CD4-positive, alpha-beta T cell (primary cell): ENCODE measurements around the gene ZNF143. TPM values are rescaled to one million over a fixed set of nuclear protein-coding genes. Genes with fewer than 3 reads are reported as not detected.

Experiments used
- ATAC-seq: fragments of 200-7000 bp; cut with Tn5 transposase; one replicate; pipeline ENCODE4 v1.10.0; 2022; ENCODE audit warnings: mild to moderate bottlenecking; ENCODE audit not compliant: poor library complexity
- CTCF ChIA-PET: fragments of 350-600 bp; sonication (Branson Sonifier 250); formaldehyde crosslinking; loops from one replicate; lab custom pipeline; 2021; ENCODE audit warnings: antibody characterized with exemption, inconsistent platforms; lab: Charles Lee
- POLR2A ChIA-PET: fragments of 350-600 bp; sonication (Branson Sonifier 250); formaldehyde crosslinking; loops from one replicate; lab custom pipeline; 2021; ENCODE audit warnings: antibody characterized with exemption, inconsistent platforms; lab: Charles Lee
- DNase-seq, 14 experiments: peaks; one replicate each; pipeline ENCODE4 v3.0.0-alpha.2; 2013 to 2020; ENCODE audit warnings: mixed read lengths in 2 of 14
- H3K27ac ChIP-seq, 2 donors: one replicate each; pipeline versions ENCODE4 v1.5.1 to v1.7.0; 2013; ENCODE audit warnings: low read length in 2 of 2, low read depth in 1 of 2, mild to moderate bottlenecking in 1 of 2
- H3K27me3 ChIP-seq, 2 experiments: 1 replicate in 1 of 2; 2 replicates in 1 of 2; pipeline versions ENCODE4 v1.6.1 to v1.7.0; 2013; ENCODE audit warnings: low read length in 2 of 2, control low read depth in 1 of 2, mild to moderate bottlenecking in 1 of 2, moderate library complexity in 1 of 2; ENCODE audit not compliant: insufficient read depth in 2 of 2, control insufficient read depth in 1 of 2
- H3K36me3 ChIP-seq: one replicate; pipeline ENCODE4 v1.6.1; 2013; ENCODE audit warnings: low read length, control low read depth; ENCODE audit not compliant: insufficient read depth
- H3K4me1 ChIP-seq: one replicate; pipeline ENCODE4 v1.6.1; 2013; ENCODE audit warnings: low read length, control low read depth; ENCODE audit not compliant: insufficient read depth
- H3K4me3 ChIP-seq: one replicate; pipeline ENCODE4 v1.5.1; 2013; ENCODE audit warnings: mild to moderate bottlenecking, low read length, moderate library complexity
- H3K9me3 ChIP-seq, 2 experiments: 1 replicate in 1 of 2; 2 replicates in 1 of 2; pipeline versions ENCODE4 v1.6.1 to v1.7.0; 2013; ENCODE audit warnings: low read length in 2 of 2, mild to moderate bottlenecking in 2 of 2, control low read depth in 1 of 2, moderate library complexity in 1 of 2; ENCODE audit not compliant: control insufficient read depth in 1 of 2, insufficient read depth in 1 of 2
- H3K27ac Mint-ChIP-seq: one replicate; pipeline ENCODE4 v1.8.0; 2020; ENCODE audit warnings: mixed read lengths
- H3K27me3 Mint-ChIP-seq: one replicate; pipeline ENCODE4 v1.8.0; 2021; ENCODE audit warnings: mixed read lengths
- H3K36me3 Mint-ChIP-seq: one replicate; pipeline ENCODE4 v1.8.0; 2021; ENCODE audit warnings: low read depth, mixed read lengths
- H3K4me1 Mint-ChIP-seq: one replicate; pipeline ENCODE4 v1.8.0; 2021; ENCODE audit warnings: low read depth, mixed read lengths
- H3K4me3 Mint-ChIP-seq: one replicate; pipeline ENCODE4 v1.8.0; 2020; ENCODE audit warnings: mild to moderate bottlenecking, mixed read lengths
- H3K9me3 Mint-ChIP-seq: one replicate; pipeline ENCODE4 v1.8.0; 2020; ENCODE audit warnings: mixed read lengths
- intact Hi-C, 2 experiments: fragments of 100-400 bp; cut with DNase I in 1 of 2; cut with micrococcal nuclease in 1 of 2; formaldehyde crosslinking; loops; one replicate each; pipeline versions ENCODE4 v1.15.1 to v1.9.0; 2023 to 2025; cut with DNase I, micrococcal nuclease
- polyA plus RNA-seq, 2 donors: library from polyadenylated mRNA; unstranded; fragments of 120-200 nt; gene quantifications; one replicate each; pipeline ENCODE4 v1.2.1, GENCODE V29; 2013
- total RNA-seq, 174 experiments: library from RNA in 2 of 174; stranded (reverse) in 2 of 174; gene quantifications; one replicate each; pipeline ENCODE4 v1.2.3 and lab custom pipeline; 2021 to 2026
- TF ChIP-seq, protein P1 (sequence below): fragments of 200-600 bp; IDR thresholded peaks from one replicate; pipeline ENCODE4 v1.8.0; 2022; ENCODE audit warnings: antibody characterized with exemption, mild to moderate bottlenecking

The ZNF143 gene
- 10 to 100 TPM; 18.0 to 20.3 TPM for total RNA-seq
- 30.4 TPM for polyA plus RNA-seq (2013, experiment 1 of 2)
- polyA plus RNA-seq (2013, experiment 2 of 2) = 30.4 TPM
- 20.1 to 113 (median 38.4) reads per million in 172 experiments for total RNA-seq (lab: John Stamatoyannopoulos, UW)

DNA sequence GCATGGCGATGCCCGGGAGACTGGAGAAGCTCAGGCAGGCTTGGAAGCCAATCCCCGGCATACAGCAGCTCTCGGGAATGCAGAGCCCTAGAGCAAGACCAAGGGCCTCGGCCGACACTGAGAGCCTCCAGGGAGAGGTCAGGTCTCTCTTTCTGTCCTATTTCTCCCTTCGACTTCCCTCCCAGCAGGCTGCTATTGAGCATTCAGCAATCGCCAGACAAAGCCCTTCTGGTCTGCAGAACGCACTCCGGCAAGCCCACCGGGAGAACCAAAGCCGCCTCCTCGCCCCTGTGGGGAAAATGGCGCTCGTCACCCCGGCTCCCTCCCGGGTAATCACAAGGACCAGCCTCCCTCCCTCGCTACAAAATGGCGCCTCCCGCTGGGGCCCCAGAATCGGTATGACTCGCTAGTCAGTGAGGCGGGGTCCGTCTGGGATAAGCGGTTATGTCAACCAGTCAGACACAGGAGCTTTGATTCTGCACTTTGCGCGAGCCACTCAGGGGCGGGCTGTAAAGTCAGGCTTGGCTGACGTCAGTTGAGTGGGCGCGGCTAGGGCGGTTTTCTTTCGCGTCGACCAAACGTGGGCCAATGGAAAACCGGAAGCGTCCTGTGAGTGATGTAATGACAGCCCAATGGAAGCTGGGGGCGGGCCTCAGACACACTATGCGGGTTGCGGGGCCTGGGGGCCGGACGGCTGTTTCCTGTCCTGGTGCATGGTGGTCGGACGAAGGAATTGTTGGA is at the start of gene ZNF143:
ZNF143 (plus strand) TSS at position 691 of the 741 bp plus-strand sequence. CDS start 10,297 bp downstream, outside the sequence.
- H3K9me3 ChIP-seq = peaks cover 0 to 7% of the 10 kb centered on the region in 2 experiments
- H3K4me3 Mint-ChIP-seq = peak within 1 kb of the TSS; percentile 99
- ChIA-PET CTCF (interaction anchor here (0.7 to 1.9 kb wide), 4 partner anchors 46 to 147 kb away, joined by 3 to 7 read pairs (median 3); partner anchors contain the start of gene IPO7), POLR2A (interaction anchor here (0.7 to 4.9 kb wide), 52 partner anchors 9 to 1473 kb away, joined by 3 to 60 read pairs (median 5); partner anchors contain the start of genes DENND5A, EIF3F, EIF4G2 and IPO7)
- intact Hi-C loops = loop anchor here (1.0 to 10.0 kb wide), 9 partner anchors 76 to 1397 kb away; partner anchors contain the start of genes IPO7 (in 2 of the 2), DENND5A (in 1 of the 2), RPL27A (in 1 of the 2) and TMEM41B (in 1 of the 2)
- TF ChIP-seq, protein P1, sequence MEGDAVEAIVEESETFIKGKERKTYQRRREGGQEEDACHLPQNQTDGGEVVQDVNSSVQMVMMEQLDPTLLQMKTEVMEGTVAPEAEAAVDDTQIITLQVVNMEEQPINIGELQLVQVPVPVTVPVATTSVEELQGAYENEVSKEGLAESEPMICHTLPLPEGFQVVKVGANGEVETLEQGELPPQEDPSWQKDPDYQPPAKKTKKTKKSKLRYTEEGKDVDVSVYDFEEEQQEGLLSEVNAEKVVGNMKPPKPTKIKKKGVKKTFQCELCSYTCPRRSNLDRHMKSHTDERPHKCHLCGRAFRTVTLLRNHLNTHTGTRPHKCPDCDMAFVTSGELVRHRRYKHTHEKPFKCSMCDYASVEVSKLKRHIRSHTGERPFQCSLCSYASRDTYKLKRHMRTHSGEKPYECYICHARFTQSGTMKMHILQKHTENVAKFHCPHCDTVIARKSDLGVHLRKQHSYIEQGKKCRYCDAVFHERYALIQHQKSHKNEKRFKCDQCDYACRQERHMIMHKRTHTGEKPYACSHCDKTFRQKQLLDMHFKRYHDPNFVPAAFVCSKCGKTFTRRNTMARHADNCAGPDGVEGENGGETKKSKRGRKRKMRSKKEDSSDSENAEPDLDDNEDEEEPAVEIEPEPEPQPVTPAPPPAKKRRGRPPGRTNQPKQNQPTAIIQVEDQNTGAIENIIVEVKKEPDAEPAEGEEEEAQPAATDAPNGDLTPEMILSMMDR = no peak
- H3K4me3 ChIP-seq = peak within 1 kb of the TSS; percentile 90
- H3K4me1 ChIP-seq = peaks cover 29% of the 10 kb centered on the region
- H3K27ac Mint-ChIP-seq = peak within 1 kb of the TSS; percentile 100
- peaks cover 26% of the 10 kb centered on the region for H3K36me3 Mint-ChIP-seq
- H3K27ac ChIP-seq = peak within 1 kb of the TSS; percentile 95 to 97
- ATAC-seq (peak; percentile 88), DNase-seq (peak; percentile 99 to 100 (median 100))
- H3K36me3 ChIP-seq = peaks cover 4% of the 10 kb centered on the region
- peaks cover 30% of the 10 kb centered on the region for H3K4me1 Mint-ChIP-seq
- peaks cover 2% of the 10 kb centered on the region for H3K9me3 Mint-ChIP-seq
- H3K27me3 ChIP-seq = no peaks in the 10 kb centered on the region
- no peaks in the 10 kb centered on the region for H3K27me3 Mint-ChIP-seq

DNA sequence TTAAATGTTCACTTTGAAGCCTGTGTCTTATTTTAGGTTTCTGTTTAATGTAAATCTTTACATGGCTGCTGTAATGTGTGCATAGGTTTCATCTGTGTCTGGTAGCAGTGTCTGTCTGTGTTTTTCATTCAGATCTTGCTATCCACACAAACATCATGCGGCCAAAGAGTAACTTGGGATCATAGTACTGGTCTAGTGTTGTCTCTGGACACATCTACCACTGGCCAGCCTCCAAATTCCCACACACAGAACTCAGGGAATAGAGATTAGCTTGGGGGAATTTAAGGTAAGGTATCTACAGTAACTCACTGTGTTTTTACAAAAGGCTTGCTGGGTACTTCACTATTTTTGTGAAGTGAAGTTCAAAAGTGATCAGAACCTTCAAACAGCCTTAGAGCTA is 32.1 kb upstream of the ZNF143 start:
- intact Hi-C loops = no loop called here
- Histone ChIP-seq H3K27ac (no peak overlapping the region), H3K4me3 (no peak overlapping the region), H3K9me3 (no peaks in the 10 kb centered on the region), H3K36me3 (peaks cover 71% of the 10 kb centered on the region), H3K4me1 (no peaks in the 10 kb centered on the region), H3K27me3 (no peaks in the 10 kb centered on the region)
- Mint-ChIP-seq H3K9me3 (no peaks in the 10 kb centered on the region), H3K4me1 (no peaks in the 10 kb centered on the region), H3K36me3 (peaks cover 89% of the 10 kb centered on the region), H3K27me3 (no peaks in the 10 kb centered on the region), H3K4me3 (no peak overlapping the region), H3K27ac (no peak overlapping the region)
- ChIA-PET POLR2A (no interaction called here), CTCF (no interaction called here)
- TF ChIP-seq, protein P1 = no peak
- ATAC-seq = no peak
- no peak for DNase-seq

DNA sequence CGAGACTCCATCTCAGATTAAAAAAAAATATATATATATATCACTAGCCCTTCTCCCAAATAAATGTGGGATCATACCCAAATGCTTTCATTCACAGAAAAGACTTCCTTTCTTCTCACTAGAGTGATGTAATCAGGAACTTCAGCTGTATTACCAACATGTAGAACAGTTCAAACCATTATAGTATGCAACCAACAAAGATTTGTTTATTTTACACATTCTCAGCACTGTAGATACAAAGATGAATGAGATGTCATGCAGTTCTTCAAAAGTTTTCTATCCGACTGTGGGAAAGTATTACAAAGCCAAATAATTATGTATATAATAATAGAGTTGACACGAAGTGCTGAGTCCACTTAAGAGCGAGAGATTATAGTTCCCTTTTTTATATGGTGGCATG is 22.2 kb upstream of the ZNF143 start:
- H3K36me3 Mint-ChIP-seq = peaks cover 86% of the 10 kb centered on the region
- DNase-seq (no peak), ATAC-seq (no peak)
- intact Hi-C loops = no loop called here
- Histone ChIP-seq H3K27ac (no peak overlapping the region), H3K9me3 (no peaks in the 10 kb centered on the region), H3K4me1 (no peaks in the 10 kb centered on the region), H3K36me3 (peaks cover 84% of the 10 kb centered on the region), H3K27me3 (no peaks in the 10 kb centered on the region), H3K4me3 (no peak overlapping the region)
- CTCF ChIA-PET = no interaction called here
- POLR2A ChIA-PET = no interaction called here
- no peak overlapping the region for H3K27ac Mint-ChIP-seq
- TF ChIP-seq, protein P1 = no peak
- no peaks in the 10 kb centered on the region for H3K9me3 Mint-ChIP-seq
- no peak overlapping the region for H3K4me3 Mint-ChIP-seq
- no peaks in the 10 kb centered on the region for H3K4me1 Mint-ChIP-seq
- no peaks in the 10 kb centered on the region for H3K27me3 Mint-ChIP-seq
